IPS-15b (cell line): Measurements from ENCODE around the gene LAIR2.

Experiments used
- H3K27me3 ChIP-seq: one replicate; pipeline ENCODE4 v1.6.1; 2013; ENCODE audit warnings: low read length; ENCODE audit not compliant: control insufficient read depth, insufficient read depth
- H3K36me3 ChIP-seq: one replicate; pipeline ENCODE4 v1.6.1; 2013; ENCODE audit warnings: low read length; ENCODE audit not compliant: control insufficient read depth, insufficient read depth
- H3K4me1 ChIP-seq: one replicate; pipeline ENCODE4 v1.6.1; 2013; ENCODE audit warnings: mild to moderate bottlenecking, low read length; ENCODE audit not compliant: control insufficient read depth, insufficient read depth
- H3K4me3 ChIP-seq: one replicate; pipeline ENCODE4 v1.5.1; 2013; ENCODE audit warnings: low read depth, low read length
- H3K9ac ChIP-seq: one replicate; pipeline ENCODE4 v1.6.1; 2013; ENCODE audit warnings: low read depth, mild to moderate bottlenecking, low read length
- H3K9me3 ChIP-seq: one replicate; pipeline ENCODE4 v1.6.1; 2013; ENCODE audit warnings: mild to moderate bottlenecking, low read length; ENCODE audit not compliant: control insufficient read depth, insufficient read depth

LAIR2 gene

GRCh38 chr19:54502518-54503048, at the start of gene LAIR2:
LAIR2 (plus strand) TSS chr19:54502831; CDS start chr19:54502919, 88 bp downstream.
- H3K27me3 ChIP-seq = no peaks in the 10 kb centered on the region
- no peaks in the 10 kb centered on the region for H3K4me1 ChIP-seq
- no peak within 1 kb of the TSS for H3K4me3 ChIP-seq
- peaks cover 4% of the 10 kb centered on the region for H3K9me3 ChIP-seq
- H3K36me3 ChIP-seq = peaks cover 2% of the 10 kb centered on the region
- H3K9ac ChIP-seq = no peak within 1 kb of the TSS

GRCh38 chr19:54453921-54454780, 48.5 kb upstream of the LAIR2 start:
- no peak overlapping the region for H3K4me3 ChIP-seq
- H3K9me3 ChIP-seq = no peaks in the 10 kb centered on the region
- H3K36me3 ChIP-seq = peaks cover 75% of the 10 kb centered on the region
- H3K27me3 ChIP-seq = no peaks in the 10 kb centered on the region
- H3K9ac ChIP-seq = no peak overlapping the region
- H3K4me1 ChIP-seq = no peaks in the 10 kb centered on the region

- H3K36me3 ChIP-seq = peaks cover 83% of the 10 kb centered on the region
- no peaks in the 10 kb centered on the region for H3K27me3 ChIP-seq
- H3K9me3 ChIP-seq = no peaks in the 10 kb centered on the region
- no peak overlapping the region for H3K4me3 ChIP-seq
- no peak overlapping the region for H3K9ac ChIP-seq
- no peaks in the 10 kb centered on the region for H3K4me1 ChIP-seq
These were observed 47.6 kb upstream of the LAIR2 start for GRCh38 chr19:54454781-54455675.

DNA sequence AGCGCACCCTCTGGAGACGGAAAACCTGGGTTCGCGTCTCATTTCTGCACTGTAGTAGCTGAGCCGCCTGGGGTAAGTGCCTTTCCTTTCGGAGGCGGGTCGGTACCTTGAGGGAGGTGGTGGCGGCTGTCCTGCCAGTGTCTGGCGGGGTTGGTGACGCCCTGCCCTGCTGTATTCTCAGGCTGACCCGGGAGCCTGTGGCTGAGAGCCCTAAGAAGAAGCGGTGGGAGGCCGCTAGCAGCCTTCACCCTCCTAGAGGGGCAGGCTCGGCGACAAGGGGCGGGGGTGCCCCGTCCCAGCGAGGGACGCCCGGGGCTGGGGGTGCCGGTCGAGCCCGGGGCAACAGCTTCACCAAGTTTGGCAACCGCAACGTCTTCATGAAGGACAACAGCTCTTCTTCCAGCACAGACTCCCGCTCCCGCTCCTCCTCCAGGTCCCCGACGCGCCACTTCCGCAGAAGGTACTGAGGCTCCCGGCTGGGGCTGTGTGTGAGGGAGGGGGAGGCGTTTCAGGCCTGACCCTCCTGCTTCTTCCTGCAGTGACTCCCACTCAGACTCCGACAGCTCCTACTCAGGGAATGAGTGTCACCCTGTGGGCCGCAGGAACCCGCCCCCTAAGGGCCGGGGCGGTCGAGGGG, 46.7 kb upstream of the LAIR2 start:
- H3K27me3 ChIP-seq = no peaks in the 10 kb centered on the region
- H3K36me3 ChIP-seq = peaks cover 91% of the 10 kb centered on the region
- H3K4me3 ChIP-seq = no peak overlapping the region
- no peaks in the 10 kb centered on the region for H3K4me1 ChIP-seq
- H3K9me3 ChIP-seq = no peaks in the 10 kb centered on the region
- H3K9ac ChIP-seq = no peak overlapping the region

DNA sequence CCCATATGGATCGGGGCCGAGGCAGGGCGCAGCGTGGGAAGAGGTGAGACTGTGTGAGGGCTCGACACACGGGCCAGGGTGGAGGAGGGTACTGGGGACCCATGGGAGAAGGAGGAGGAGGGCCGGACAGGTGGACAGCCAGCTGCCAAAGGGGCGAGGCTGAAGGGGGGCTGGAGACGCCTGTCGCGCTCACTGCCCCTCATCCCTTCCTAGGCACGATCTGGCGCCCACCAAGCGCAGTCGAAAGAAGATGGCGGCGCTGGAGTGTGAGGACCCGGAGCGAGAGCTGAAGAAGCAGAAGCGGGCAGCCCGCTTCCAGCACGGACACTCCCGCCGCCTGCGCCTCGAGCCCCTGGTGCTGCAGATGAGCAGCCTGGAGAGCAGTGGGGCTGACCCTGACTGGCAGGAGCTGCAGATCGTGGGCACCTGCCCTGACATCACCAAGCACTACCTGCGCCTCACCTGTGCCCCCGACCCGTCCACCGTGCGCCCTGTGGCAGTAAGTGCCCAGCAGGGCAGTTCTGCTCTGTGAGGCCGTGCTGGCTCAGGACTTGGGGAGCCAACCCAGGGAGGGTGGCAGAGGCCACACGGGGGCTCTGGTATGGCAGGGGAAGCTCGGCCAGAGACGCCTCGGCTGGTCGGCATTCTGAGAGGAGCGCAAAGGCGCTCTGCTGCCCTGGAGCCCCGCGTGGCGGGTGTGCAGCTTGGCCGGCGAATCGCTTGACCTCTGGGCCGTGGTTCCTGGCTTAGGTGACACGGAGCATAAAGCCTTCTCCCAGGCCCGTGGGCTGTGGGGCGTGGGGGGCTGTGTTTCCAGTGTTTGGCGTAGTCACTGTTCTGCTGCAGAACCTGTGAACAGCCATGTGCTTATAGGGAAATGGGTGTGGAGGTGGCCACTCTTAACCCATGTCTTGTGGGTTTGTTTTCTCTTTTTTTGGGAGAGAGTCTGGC, 45.9 kb upstream of the LAIR2 start:
- Histone ChIP-seq H3K4me1 (no peaks in the 10 kb centered on the region), H3K27me3 (no peaks in the 10 kb centered on the region)

GRCh38 chr19:54457773-54458647, 44.6 kb upstream of the LAIR2 start:
- Histone ChIP-seq H3K4me1 (no peaks in the 10 kb centered on the region), H3K36me3 (peaks cover 93% of the 10 kb centered on the region), H3K27me3 (no peaks in the 10 kb centered on the region), H3K9me3 (no peaks in the 10 kb centered on the region), H3K4me3 (no peak overlapping the region), H3K9ac (no peak overlapping the region)

More for the DNA sequence above, 45.9 kb upstream of the LAIR2 start:
- peaks cover 97% of the 10 kb centered on the region for H3K36me3 ChIP-seq
- no peaks in the 10 kb centered on the region for H3K9me3 ChIP-seq
- H3K4me3 ChIP-seq = no peak overlapping the region
- H3K9ac ChIP-seq = no peak overlapping the region

- no peaks in the 10 kb centered on the region for H3K9me3 ChIP-seq
- no peak overlapping the region for H3K9ac ChIP-seq
- no peaks in the 10 kb centered on the region for H3K27me3 ChIP-seq
- H3K4me1 ChIP-seq = no peaks in the 10 kb centered on the region
- peaks cover 85% of the 10 kb centered on the region for H3K36me3 ChIP-seq
- no peak overlapping the region for H3K4me3 ChIP-seq
These were observed 43.9 kb upstream of the LAIR2 start for GRCh38 chr19:54458648-54459281.

GRCh38 chr19:54459282-54460229, 43.1 kb upstream of the LAIR2 start:
- Histone ChIP-seq H3K36me3 (peaks cover 77% of the 10 kb centered on the region), H3K4me1 (no peaks in the 10 kb centered on the region), H3K4me3 (no peak overlapping the region), H3K9ac (no peak overlapping the region), H3K27me3 (no peaks in the 10 kb centered on the region), H3K9me3 (no peaks in the 10 kb centered on the region)
